ENCODE results near the gene RIPPLY1. TPM values are rescaled to one million over a fixed set of nuclear protein-coding genes. Genes with fewer than 3 reads are reported as not detected.
A peak's percentile ranks its signal among the peaks of the same experiment; 100 is the strongest.

Gene RIPPLY1
- total RNA-seq, 2 experiments from 2014 or later = not detected

DNA sequence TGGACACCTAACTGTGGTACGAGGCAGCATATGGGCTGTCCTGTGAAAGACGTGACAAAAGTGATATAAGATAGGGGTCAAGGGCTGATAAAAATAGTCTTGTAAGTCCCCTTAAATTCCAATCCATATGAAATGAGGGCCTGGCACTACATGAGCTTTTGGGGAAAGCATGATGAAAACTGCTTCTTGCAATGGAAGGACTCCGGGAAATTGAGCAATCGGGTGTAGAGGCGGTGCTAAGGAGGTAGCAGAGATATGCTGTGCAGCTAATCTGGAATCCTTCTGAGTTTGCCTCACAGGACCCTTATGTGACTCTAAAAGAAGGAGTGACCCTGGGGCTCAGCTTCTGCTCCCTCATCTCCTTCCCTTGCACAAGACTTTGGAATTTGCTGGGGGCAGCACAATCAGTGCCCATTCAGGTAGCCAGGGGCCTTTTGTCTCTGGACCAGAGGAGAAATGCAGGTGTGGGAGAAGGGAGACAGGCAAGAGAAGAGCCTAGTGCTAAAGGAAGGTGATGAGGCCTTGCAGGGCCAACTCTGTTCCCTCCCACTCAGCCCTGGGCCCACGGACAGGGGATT, 29.9 kb upstream of the RIPPLY1 start:
- Mint-ChIP-seq H3K4me1 (ENCODE audit: low read depth) (no peaks in the 10 kb centered on the region), H3K27me3 (ENCODE audit: low read depth) (no peaks in the 10 kb centered on the region), H3K4me3 (no peak overlapping the region), H3K27ac (no peak overlapping the region), H3K36me3 (ENCODE audit: low read depth) (no peaks in the 10 kb centered on the region), H3K9me3 (no peaks in the 10 kb centered on the region)
- CTCF ChIA-PET = interaction anchor here (1.0 to 1.6 kb wide), 2 partner anchors 35 to 39 kb away, joined by 3 to 4 read pairs; no protein-coding TSS in a partner anchor
- intact Hi-C loops (cut with micrococcal nuclease) = no loop called here
- DNase-seq = no peak

GRCh38 chrX:106932492-106932923, 29.4 kb upstream of the RIPPLY1 start:
- no peak for DNase-seq
- no peaks in the 10 kb centered on the region for H3K4me1 Mint-ChIP-seq (ENCODE audit: low read depth)
- CTCF ChIA-PET = interaction anchor here (1.6 kb wide), 1 partner anchor 38 kb away, joined by 3 read pairs; no protein-coding TSS in a partner anchor
- no peaks in the 10 kb centered on the region for H3K27me3 Mint-ChIP-seq (ENCODE audit: low read depth)
- no peak overlapping the region for H3K27ac Mint-ChIP-seq
- no peaks in the 10 kb centered on the region for H3K9me3 Mint-ChIP-seq
- no peak overlapping the region for H3K4me3 Mint-ChIP-seq
- intact Hi-C loops (cut with micrococcal nuclease) = no loop called here
- H3K36me3 Mint-ChIP-seq (ENCODE audit: low read depth) = no peaks in the 10 kb centered on the region

DNA sequence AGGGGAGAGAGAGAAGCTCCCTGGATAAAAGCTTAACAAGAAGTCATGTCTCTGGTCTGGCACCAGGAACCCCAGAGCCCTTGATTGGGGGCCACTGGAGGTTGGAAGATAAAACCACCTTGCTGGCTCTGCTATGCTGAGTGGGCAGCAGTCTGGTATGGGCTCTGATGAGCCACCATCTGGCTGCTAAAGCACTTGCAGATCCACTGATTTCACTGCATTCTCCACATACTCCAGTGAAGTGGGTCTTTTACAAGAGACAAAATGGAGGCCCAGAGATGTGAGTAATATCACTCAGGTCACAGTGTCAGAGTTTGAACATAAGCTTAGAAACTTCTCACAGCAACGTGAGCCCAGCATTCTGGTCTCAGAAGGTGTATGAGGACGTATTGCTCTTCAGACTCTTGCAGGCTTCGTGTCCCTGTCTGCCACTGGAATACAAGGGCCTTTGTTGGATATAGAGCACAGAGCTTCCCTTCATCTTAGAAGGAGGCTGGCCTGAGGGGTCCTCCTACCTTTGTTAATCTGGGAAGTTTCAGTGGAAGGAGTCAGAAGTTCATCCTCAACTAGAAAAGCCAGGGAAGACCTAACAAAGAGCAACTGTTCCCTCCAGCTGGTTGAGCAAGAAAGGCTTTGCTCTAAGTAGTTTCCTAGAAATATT, 28.8 kb upstream of the RIPPLY1 start:
- intact Hi-C loops (cut with micrococcal nuclease) = no loop called here
- CTCF ChIA-PET = interaction anchor here (1.6 kb wide), 1 partner anchor 38 kb away, joined by 3 read pairs; no protein-coding TSS in a partner anchor
- H3K27me3 Mint-ChIP-seq (ENCODE audit: low read depth) = no peaks in the 10 kb centered on the region

DNA sequence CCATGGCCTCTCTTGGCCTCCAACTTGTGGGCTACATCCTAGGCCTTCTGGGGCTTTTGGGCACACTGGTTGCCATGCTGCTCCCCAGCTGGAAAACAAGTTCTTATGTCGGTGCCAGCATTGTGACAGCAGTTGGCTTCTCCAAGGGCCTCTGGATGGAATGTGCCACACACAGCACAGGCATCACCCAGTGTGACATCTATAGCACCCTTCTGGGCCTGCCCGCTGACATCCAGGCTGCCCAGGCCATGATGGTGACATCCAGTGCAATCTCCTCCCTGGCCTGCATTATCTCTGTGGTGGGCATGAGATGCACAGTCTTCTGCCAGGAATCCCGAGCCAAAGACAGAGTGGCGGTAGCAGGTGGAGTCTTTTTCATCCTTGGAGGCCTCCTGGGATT, 25.1 kb upstream of the RIPPLY1 start:
- Mint-ChIP-seq H3K4me3 (no peak overlapping the region), H3K9me3 (no peaks in the 10 kb centered on the region)
- CTCF ChIA-PET = no interaction called here

More for the DNA sequence above, 28.8 kb upstream of the RIPPLY1 start:
- no peaks in the 10 kb centered on the region for H3K36me3 Mint-ChIP-seq (ENCODE audit: low read depth)
- H3K9me3 Mint-ChIP-seq = no peaks in the 10 kb centered on the region
- H3K27ac Mint-ChIP-seq = no peak overlapping the region
- DNase-seq = no peak
- no peak overlapping the region for H3K4me3 Mint-ChIP-seq
- no peaks in the 10 kb centered on the region for H3K4me1 Mint-ChIP-seq (ENCODE audit: low read depth)

GRCh38 chrX:106927700-106928099, 24.6 kb upstream of the RIPPLY1 start:
- no peak for DNase-seq
- Mint-ChIP-seq H3K36me3 (ENCODE audit: low read depth) (no peaks in the 10 kb centered on the region), H3K4me3 (no peak overlapping the region), H3K4me1 (ENCODE audit: low read depth) (no peaks in the 10 kb centered on the region), H3K27me3 (ENCODE audit: low read depth) (no peaks in the 10 kb centered on the region), H3K27ac (no peak overlapping the region), H3K9me3 (no peaks in the 10 kb centered on the region)
- intact Hi-C loops (cut with micrococcal nuclease) = no loop called here
- CTCF ChIA-PET = no interaction called here

More for the DNA sequence above, 25.1 kb upstream of the RIPPLY1 start:
- Mint-ChIP-seq H3K27me3 (ENCODE audit: low read depth) (no peaks in the 10 kb centered on the region), H3K27ac (no peak overlapping the region), H3K36me3 (ENCODE audit: low read depth) (no peaks in the 10 kb centered on the region), H3K4me1 (ENCODE audit: low read depth) (no peaks in the 10 kb centered on the region)
- DNase-seq = no peak
- intact Hi-C loops (cut with micrococcal nuclease) = no loop called here

GRCh38 chrX:106927023-106927422, 23.9 kb upstream of the RIPPLY1 start:
- no peak for DNase-seq
- Mint-ChIP-seq H3K36me3 (ENCODE audit: low read depth) (no peaks in the 10 kb centered on the region), H3K4me1 (ENCODE audit: low read depth) (no peaks in the 10 kb centered on the region), H3K27ac (no peak overlapping the region), H3K9me3 (no peaks in the 10 kb centered on the region), H3K27me3 (ENCODE audit: low read depth) (no peaks in the 10 kb centered on the region), H3K4me3 (no peak overlapping the region)
- CTCF ChIA-PET = no interaction called here
- intact Hi-C loops (cut with micrococcal nuclease) = no loop called here

DNA sequence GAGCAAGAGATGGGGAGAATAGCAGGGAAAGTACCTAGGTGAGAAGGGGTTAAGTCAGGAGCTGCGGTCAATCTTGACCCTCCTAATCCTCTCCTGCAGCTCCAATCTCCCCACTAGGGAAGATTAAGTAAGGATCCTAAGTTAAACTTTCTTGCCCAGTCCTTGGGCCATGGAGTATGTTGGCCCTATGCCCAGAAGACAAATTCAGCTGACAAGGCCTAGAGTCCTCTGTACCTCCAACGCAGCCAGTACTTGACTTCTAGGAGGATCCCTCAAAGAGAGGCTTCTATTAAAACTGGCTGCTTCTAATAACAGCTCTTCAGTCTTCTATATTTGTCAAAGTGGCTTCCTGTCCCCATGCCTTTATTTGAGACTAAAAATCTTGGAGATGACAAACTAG, 18.5 kb upstream of the RIPPLY1 start:
- intact Hi-C loops (cut with micrococcal nuclease) = no loop called here
- Mint-ChIP-seq H3K9me3 (no peaks in the 10 kb centered on the region), H3K36me3 (ENCODE audit: low read depth) (no peaks in the 10 kb centered on the region), H3K4me1 (ENCODE audit: low read depth) (peaks cover 13% of the 10 kb centered on the region), H3K27me3 (ENCODE audit: low read depth) (no peaks in the 10 kb centered on the region), H3K4me3 (no peak overlapping the region), H3K27ac (no peak overlapping the region)
- DNase-seq = no peak
- CTCF ChIA-PET = interaction anchor here (1.5 kb wide), 1 partner anchor 24 kb away, joined by 4 read pairs; no protein-coding TSS in a partner anchor

- H3K27me3 Mint-ChIP-seq (ENCODE audit: low read depth) = no peaks in the 10 kb centered on the region
- no peak within 1 kb of the TSS for H3K4me3 Mint-ChIP-seq
- H3K9me3 Mint-ChIP-seq = no peaks in the 10 kb centered on the region
- H3K27ac Mint-ChIP-seq = no peak within 1 kb of the TSS
- peaks cover 17% of the 10 kb centered on the region for H3K4me1 Mint-ChIP-seq (ENCODE audit: low read depth)
- no peak for DNase-seq
- intact Hi-C loops (cut with micrococcal nuclease) = no loop called here
- no peaks in the 10 kb centered on the region for H3K36me3 Mint-ChIP-seq (ENCODE audit: low read depth)
- CTCF ChIA-PET = no interaction called here
Measured at GRCh38 chrX:106919932-106920452, 16.9 kb upstream of the RIPPLY1 start, which contains the start of gene CLDN2. CLDN2 (plus strand) TSS chrX:106920402; CDS start chrX:106928229, 7,827 bp downstream.

DNA sequence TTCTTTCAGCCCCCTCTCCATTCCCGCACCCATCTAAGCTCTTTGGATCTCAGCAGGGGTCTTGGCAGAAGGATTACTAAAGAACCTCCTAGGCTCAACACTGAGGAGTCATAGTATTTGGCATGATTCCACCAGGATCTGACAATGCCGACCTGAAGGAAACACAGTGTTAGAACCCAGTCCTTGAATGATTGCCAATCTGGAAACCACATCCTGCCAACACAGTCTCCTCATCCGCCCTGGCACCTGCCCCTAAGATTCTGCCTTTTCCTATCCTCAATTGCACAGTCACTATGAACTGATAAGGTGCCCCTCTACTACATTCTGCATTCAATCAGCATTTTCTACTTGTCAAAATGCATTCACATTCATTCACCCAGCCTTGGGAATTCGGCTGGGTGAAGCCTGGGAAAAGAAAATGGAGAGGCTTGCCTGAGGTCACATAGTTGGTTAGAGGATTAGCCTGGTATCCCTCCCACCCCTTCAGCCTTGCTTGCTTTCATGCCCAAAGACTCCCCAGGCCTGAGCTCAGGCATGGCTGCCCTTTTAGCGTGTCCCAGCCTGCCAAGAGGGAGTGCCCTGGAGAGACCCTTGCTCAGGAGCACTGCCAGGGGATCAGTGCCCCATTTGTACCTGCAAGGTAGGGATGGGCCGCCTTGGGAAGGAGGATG, 14.8 kb upstream of the RIPPLY1 start:
- Mint-ChIP-seq H3K4me1 (ENCODE audit: low read depth) (peaks cover 17% of the 10 kb centered on the region), H3K36me3 (ENCODE audit: low read depth) (no peaks in the 10 kb centered on the region), H3K4me3 (no peak overlapping the region), H3K27ac (no peak overlapping the region), H3K27me3 (ENCODE audit: low read depth) (no peaks in the 10 kb centered on the region), H3K9me3 (no peaks in the 10 kb centered on the region)
- intact Hi-C loops (cut with micrococcal nuclease) = no loop called here
- DNase-seq = peak; percentile 40
- CTCF ChIA-PET = interaction anchor here (1.2 kb wide), 1 partner anchor 23 kb away, joined by 3 read pairs; no protein-coding TSS in a partner anchor

- no peaks in the 10 kb centered on the region for H3K36me3 Mint-ChIP-seq (ENCODE audit: low read depth)
- H3K9me3 Mint-ChIP-seq = no peaks in the 10 kb centered on the region
- peaks cover 16% of the 10 kb centered on the region for H3K4me1 Mint-ChIP-seq (ENCODE audit: low read depth)
- H3K27me3 Mint-ChIP-seq (ENCODE audit: low read depth) = no peaks in the 10 kb centered on the region
- DNase-seq = no peak
- CTCF ChIA-PET = no interaction called here
- intact Hi-C loops (cut with micrococcal nuclease) = no loop called here
- no peak overlapping the region for H3K4me3 Mint-ChIP-seq
- H3K27ac Mint-ChIP-seq = no peak overlapping the region
Measured at GRCh38 chrX:106912864-106913263, 9.7 kb upstream of the RIPPLY1 start.

- H3K36me3 Mint-ChIP-seq (ENCODE audit: low read depth) = no peaks in the 10 kb centered on the region
- no peak for DNase-seq
- CTCF ChIA-PET = interaction anchor here (0.8 to 1.3 kb wide), 2 partner anchors 12 to 13 kb away, joined by 3 to 6 read pairs; no protein-coding TSS in a partner anchor
- no peak overlapping the region for H3K4me3 Mint-ChIP-seq
- H3K9me3 Mint-ChIP-seq = no peaks in the 10 kb centered on the region
- H3K4me1 Mint-ChIP-seq (ENCODE audit: low read depth) = no peaks in the 10 kb centered on the region
- H3K27ac Mint-ChIP-seq = no peak overlapping the region
- intact Hi-C loops (cut with micrococcal nuclease) = no loop called here
- no peaks in the 10 kb centered on the region for H3K27me3 Mint-ChIP-seq (ENCODE audit: low read depth)
Measured at GRCh38 chrX:106906361-106906760, 3.2 kb upstream of the RIPPLY1 start.

- H3K9me3 Mint-ChIP-seq = no peaks in the 10 kb centered on the region
- H3K36me3 Mint-ChIP-seq (ENCODE audit: low read depth) = no peaks in the 10 kb centered on the region
- no peak for DNase-seq
- H3K27me3 Mint-ChIP-seq (ENCODE audit: low read depth) = no peaks in the 10 kb centered on the region
- intact Hi-C loops (cut with micrococcal nuclease) = no loop called here
- H3K4me3 Mint-ChIP-seq = no peak overlapping the region
- CTCF ChIA-PET = interaction anchor here (0.5 to 1.3 kb wide), 5 partner anchors 10 to 1088 kb away, joined by 3 to 6 read pairs (median 3); no protein-coding TSS in a partner anchor
- no peak overlapping the region for H3K27ac Mint-ChIP-seq
- no peaks in the 10 kb centered on the region for H3K4me1 Mint-ChIP-seq (ENCODE audit: low read depth)
Measured at GRCh38 chrX:106905064-106905708, 2.0 kb upstream of the RIPPLY1 start.
